ENCODE data around the gene KIAA0319L.

The KIAA0319L gene

DNA sequence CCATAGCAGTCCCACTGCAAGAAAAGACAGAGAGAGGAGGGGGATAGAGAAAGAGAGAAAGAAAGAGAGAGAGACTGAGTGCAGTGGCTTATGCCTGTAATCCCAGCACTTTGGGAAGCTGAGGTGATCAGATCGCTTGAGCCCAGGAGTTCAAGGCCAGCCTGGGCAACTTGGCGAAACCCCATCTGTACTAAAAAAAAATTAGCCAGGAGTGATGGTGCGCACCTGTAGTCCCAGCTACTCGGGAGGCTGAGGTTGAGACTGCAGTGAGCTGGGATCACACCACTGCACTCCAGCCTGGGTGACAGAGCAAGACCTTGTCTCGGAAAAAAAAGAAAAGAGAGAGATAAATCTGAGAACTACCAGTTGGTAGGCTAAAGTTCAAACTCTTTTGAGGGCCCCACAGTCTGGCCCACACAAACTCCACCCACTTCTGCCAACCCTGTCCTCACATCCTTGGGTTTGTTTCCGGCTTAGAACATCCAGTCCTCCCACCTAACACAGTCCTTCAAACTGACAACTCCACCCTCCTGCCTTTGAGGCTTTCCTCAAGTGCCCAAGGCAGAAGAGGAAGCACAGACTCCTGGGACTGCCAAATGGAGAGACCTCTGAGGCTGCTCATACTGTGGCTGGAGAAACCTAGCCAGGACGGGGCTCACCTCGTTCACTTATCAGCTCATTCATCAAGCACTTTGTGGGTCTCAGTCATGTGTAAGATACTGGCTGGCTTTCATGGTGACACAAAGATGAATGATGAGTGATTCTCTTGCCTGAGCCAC lies 36.0 kb upstream of the KIAA0319L start:
- DNase-seq = no peak
- Mint-ChIP-seq H3K27ac (peak overlapping the region; percentile 67), H3K27me3 (ENCODE audit: low read depth, poor library complexity) (peaks cover 7% of the 10 kb centered on the region), H3K4me3 (no peak overlapping the region), H3K4me1 (peaks cover 12% of the 10 kb centered on the region), H3K9me3 (no peaks in the 10 kb centered on the region), H3K36me3 (ENCODE audit: low read depth) (no peaks in the 10 kb centered on the region)
- no peak for TF ChIP-seq CTCF (IDR thresholded peaks at IDR 0.05)

DNA sequence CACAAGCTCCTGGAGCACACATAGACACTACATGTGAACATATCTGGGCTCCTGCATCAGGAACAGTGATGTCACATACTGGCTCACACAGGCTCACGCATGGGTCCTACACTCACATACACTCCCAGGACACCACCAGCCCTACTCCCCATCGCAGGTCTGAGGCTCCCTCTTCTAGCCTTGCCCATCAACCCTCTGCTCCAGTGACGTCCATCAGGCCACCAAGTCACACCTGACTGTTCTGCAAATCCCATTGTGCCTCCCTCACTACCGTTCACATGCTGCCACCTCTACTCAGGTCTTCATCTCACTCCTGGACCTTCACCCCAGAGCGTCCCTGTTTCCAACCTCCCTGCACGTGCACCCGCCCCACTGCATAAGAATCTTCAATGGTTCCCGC lies 34.0 kb upstream of the KIAA0319L start:
- DNase-seq = no peak
- no peak for TF ChIP-seq CTCF (IDR thresholded peaks at IDR 0.05)
- Mint-ChIP-seq H3K27ac (peak overlapping the region; percentile 89), H3K4me1 (peaks cover 12% of the 10 kb centered on the region), H3K9me3 (no peaks in the 10 kb centered on the region), H3K36me3 (ENCODE audit: low read depth) (no peaks in the 10 kb centered on the region), H3K4me3 (no peak overlapping the region), H3K27me3 (ENCODE audit: low read depth, poor library complexity) (peaks cover 9% of the 10 kb centered on the region)

GRCh38 chr1:35590476-35591040 lies 33.4 kb upstream of the KIAA0319L start:
- Mint-ChIP-seq H3K4me1 (peaks cover 12% of the 10 kb centered on the region), H3K4me3 (no peak overlapping the region), H3K27me3 (ENCODE audit: low read depth, poor library complexity) (peaks cover 9% of the 10 kb centered on the region), H3K27ac (no peak overlapping the region), H3K36me3 (ENCODE audit: low read depth) (no peaks in the 10 kb centered on the region), H3K9me3 (no peaks in the 10 kb centered on the region)
- DNase-seq = no peak
- TF ChIP-seq CTCF (IDR thresholded peaks at IDR 0.05) = no peak

DNA sequence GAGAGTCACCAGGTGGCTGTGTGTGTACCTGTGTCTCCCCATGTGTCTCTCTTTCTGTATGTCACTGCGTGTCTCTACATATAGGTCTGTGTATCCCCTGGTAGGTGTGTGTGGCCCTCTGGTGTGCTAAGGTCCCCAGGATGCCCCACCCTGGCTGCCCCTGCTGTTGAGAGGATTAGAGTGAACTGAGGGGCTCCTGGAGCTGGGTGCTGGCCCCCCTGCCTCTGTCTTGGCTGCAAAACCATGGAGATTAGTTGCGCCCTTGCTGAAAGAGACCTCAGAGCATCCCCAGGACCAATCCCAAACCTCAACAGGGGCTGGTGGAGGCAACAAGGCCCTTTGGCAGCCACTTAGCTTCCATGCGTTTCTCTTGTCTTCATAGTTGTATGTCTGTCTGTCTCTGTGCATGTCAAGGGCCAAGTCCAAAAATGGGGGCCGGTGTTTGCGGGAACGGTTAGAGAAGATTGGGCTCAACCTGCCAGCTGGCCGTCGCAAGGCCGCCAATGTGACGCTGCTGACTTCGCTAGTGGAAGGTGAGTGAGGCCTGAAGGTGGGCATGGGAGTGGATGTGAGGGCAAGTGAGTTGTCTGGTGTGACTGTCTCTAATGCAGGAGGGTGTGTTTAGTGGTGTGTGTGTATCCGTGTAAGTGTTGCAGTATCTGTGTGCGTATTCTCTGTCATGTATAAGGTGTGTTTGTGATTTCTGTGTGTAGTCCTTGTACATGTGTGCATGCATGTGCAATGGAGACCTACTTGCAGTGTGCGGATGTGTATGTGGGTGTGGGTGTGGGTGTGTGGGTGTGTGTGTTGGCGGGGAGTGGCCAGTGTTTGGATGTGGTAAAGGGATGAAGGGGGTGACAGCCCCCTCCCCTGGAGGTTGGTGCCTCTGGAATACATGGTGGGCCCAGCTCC lies 32.6 kb upstream of the KIAA0319L start:
- DNase-seq = no peak
- Mint-ChIP-seq H3K27ac (peak overlapping the region; percentile 9), H3K4me1 (peaks cover 12% of the 10 kb centered on the region), H3K9me3 (no peaks in the 10 kb centered on the region), H3K4me3 (no peak overlapping the region), H3K27me3 (ENCODE audit: low read depth, poor library complexity) (peaks cover 11% of the 10 kb centered on the region), H3K36me3 (ENCODE audit: low read depth) (no peaks in the 10 kb centered on the region)
- no peak for TF ChIP-seq CTCF (IDR thresholded peaks at IDR 0.05)

- H3K36me3 Mint-ChIP-seq (ENCODE audit: low read depth) = no peaks in the 10 kb centered on the region
- H3K27me3 Mint-ChIP-seq (ENCODE audit: low read depth, poor library complexity) = peaks cover 19% of the 10 kb centered on the region
- no peak overlapping the region for H3K4me3 Mint-ChIP-seq
- peaks cover 8% of the 10 kb centered on the region for H3K4me1 Mint-ChIP-seq
- H3K9me3 Mint-ChIP-seq = no peaks in the 10 kb centered on the region
- H3K27ac Mint-ChIP-seq = no peak overlapping the region
- DNase-seq = no peak
- no peak for TF ChIP-seq CTCF (IDR thresholded peaks at IDR 0.05)
Measured at GRCh38 chr1:35588197-35588910, 31.2 kb upstream of the KIAA0319L start.

Data from nephron progenitor cell (in vitro differentiated cells).